ENCODE measurements around the gene FAM13A. TPM values are rescaled to one million over a fixed set of nuclear protein-coding genes. Genes with fewer than 3 reads are reported as not detected.

Gene FAM13A
- polyA plus RNA-seq, 1 donor from 2014 or later = 4.0 TPM

DNA sequence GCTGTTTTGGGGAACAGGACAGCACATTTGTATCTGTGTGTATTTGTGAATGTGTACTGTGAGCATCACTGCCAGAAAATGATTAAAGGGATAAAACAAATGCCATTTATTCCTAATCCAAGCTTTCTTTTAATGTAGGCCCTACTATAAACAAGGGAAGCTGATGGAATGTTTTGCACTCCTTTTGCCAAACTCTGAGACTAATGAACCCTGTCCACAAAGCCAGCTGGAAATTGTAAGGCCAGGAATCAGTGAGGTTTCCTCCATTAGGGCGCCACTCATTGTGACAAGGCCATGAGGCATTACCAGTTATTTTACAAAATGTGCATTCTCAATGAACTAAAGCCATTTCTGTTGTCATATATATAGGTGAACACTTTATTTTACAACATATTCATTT, 196.4 kb downstream of the FAM13A start:
- Histone ChIP-seq H3K9me3 (ENCODE audit: low read length) (no peaks in the 10 kb centered on the region), H4K20me1 (ENCODE audit: insufficient read depth) (no peaks in the 10 kb centered on the region), H2AFZ (ENCODE audit: low read depth, low read length) (no peak overlapping the region), H3K9ac (ENCODE audit: low read length) (no peak overlapping the region), H3K4me2 (ENCODE audit: low read length) (no peak overlapping the region), H3K27ac (ENCODE audit: low read length) (no peak overlapping the region), H3F3A (ENCODE audit: insufficient read depth, low read length, poor library complexity, severe bottlenecking) (peaks cover 4% of the 10 kb centered on the region), H3K4me3 (ENCODE audit: low read length) (no peak overlapping the region), H3K79me2 (replicated peaks; ENCODE audit: insufficient read depth, low read length) (no peaks in the 10 kb centered on the region), H3K36me3 (ENCODE audit: insufficient read depth, low read length) (no peaks in the 10 kb centered on the region), H3K27me3 (ENCODE audit: insufficient read depth, low read depth, low read length) (no peaks in the 10 kb centered on the region), H3K9me2 (ENCODE audit: insufficient read depth, low read length) (no peaks in the 10 kb centered on the region)
- TF ChIP-seq MXI1 (conservative IDR thresholded peaks at IDR 0.05; ENCODE audit: poor library complexity, severe bottlenecking) (no peak), RAD21 (conservative IDR thresholded peaks at IDR 0.05) (no peak), EP300 (conservative IDR thresholded peaks at IDR 0.05; ENCODE audit: poor library complexity, severe bottlenecking) (no peak), TAF1 (IDR thresholded peaks at IDR 0.05; ENCODE audit: low read depth) (no peak), SMC3 (conservative IDR thresholded peaks at IDR 0.05; ENCODE audit: poor library complexity) (no peak), POLR2AphosphoS5 (IDR thresholded peaks at IDR 0.05) (no peak), EZH2 (IDR thresholded peaks at IDR 0.05; ENCODE audit: borderline replicate concordance, insufficient read depth, low read length, poor library complexity, severe bottlenecking) (no peak)
- TF ChIP-seq, protein P1, sequence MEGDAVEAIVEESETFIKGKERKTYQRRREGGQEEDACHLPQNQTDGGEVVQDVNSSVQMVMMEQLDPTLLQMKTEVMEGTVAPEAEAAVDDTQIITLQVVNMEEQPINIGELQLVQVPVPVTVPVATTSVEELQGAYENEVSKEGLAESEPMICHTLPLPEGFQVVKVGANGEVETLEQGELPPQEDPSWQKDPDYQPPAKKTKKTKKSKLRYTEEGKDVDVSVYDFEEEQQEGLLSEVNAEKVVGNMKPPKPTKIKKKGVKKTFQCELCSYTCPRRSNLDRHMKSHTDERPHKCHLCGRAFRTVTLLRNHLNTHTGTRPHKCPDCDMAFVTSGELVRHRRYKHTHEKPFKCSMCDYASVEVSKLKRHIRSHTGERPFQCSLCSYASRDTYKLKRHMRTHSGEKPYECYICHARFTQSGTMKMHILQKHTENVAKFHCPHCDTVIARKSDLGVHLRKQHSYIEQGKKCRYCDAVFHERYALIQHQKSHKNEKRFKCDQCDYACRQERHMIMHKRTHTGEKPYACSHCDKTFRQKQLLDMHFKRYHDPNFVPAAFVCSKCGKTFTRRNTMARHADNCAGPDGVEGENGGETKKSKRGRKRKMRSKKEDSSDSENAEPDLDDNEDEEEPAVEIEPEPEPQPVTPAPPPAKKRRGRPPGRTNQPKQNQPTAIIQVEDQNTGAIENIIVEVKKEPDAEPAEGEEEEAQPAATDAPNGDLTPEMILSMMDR (IDR thresholded peaks at IDR 0.05; ENCODE audit: poor library complexity, severe bottlenecking) = no peak
- TF ChIP-seq, protein P2, sequence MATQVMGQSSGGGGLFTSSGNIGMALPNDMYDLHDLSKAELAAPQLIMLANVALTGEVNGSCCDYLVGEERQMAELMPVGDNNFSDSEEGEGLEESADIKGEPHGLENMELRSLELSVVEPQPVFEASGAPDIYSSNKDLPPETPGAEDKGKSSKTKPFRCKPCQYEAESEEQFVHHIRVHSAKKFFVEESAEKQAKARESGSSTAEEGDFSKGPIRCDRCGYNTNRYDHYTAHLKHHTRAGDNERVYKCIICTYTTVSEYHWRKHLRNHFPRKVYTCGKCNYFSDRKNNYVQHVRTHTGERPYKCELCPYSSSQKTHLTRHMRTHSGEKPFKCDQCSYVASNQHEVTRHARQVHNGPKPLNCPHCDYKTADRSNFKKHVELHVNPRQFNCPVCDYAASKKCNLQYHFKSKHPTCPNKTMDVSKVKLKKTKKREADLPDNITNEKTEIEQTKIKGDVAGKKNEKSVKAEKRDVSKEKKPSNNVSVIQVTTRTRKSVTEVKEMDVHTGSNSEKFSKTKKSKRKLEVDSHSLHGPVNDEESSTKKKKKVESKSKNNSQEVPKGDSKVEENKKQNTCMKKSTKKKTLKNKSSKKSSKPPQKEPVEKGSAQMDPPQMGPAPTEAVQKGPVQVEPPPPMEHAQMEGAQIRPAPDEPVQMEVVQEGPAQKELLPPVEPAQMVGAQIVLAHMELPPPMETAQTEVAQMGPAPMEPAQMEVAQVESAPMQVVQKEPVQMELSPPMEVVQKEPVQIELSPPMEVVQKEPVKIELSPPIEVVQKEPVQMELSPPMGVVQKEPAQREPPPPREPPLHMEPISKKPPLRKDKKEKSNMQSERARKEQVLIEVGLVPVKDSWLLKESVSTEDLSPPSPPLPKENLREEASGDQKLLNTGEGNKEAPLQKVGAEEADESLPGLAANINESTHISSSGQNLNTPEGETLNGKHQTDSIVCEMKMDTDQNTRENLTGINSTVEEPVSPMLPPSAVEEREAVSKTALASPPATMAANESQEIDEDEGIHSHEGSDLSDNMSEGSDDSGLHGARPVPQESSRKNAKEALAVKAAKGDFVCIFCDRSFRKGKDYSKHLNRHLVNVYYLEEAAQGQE (IDR thresholded peaks at IDR 0.05; ENCODE audit: borderline replicate concordance) = no peak

- H2AFZ ChIP-seq (ENCODE audit: low read depth, low read length) = no peak overlapping the region
- H3K4me2 ChIP-seq (ENCODE audit: low read length) = no peak overlapping the region
- H3K27me3 ChIP-seq (ENCODE audit: insufficient read depth, low read depth, low read length) = no peaks in the 10 kb centered on the region
- no peak overlapping the region for H3K4me3 ChIP-seq (ENCODE audit: low read length)
- no peaks in the 10 kb centered on the region for H3K79me2 ChIP-seq (replicated peaks; ENCODE audit: insufficient read depth, low read length)
- no peaks in the 10 kb centered on the region for H3K36me3 ChIP-seq (ENCODE audit: insufficient read depth, low read length)
- no peaks in the 10 kb centered on the region for H4K20me1 ChIP-seq (ENCODE audit: insufficient read depth)
- no peaks in the 10 kb centered on the region for H3K9me3 ChIP-seq (ENCODE audit: low read length)
- H3K9me2 ChIP-seq (ENCODE audit: insufficient read depth, low read length) = no peaks in the 10 kb centered on the region
- H3K27ac ChIP-seq (ENCODE audit: low read length) = no peak overlapping the region
- TF ChIP-seq RAD21 (conservative IDR thresholded peaks at IDR 0.05) (no peak), TAF1 (IDR thresholded peaks at IDR 0.05; ENCODE audit: low read depth) (no peak), MXI1 (conservative IDR thresholded peaks at IDR 0.05; ENCODE audit: poor library complexity, severe bottlenecking) (no peak), SMC3 (conservative IDR thresholded peaks at IDR 0.05; ENCODE audit: poor library complexity) (no peak), POLR2AphosphoS5 (IDR thresholded peaks at IDR 0.05) (no peak), EZH2 (IDR thresholded peaks at IDR 0.05; ENCODE audit: borderline replicate concordance, insufficient read depth, low read length, poor library complexity, severe bottlenecking) (no peak), EP300 (conservative IDR thresholded peaks at IDR 0.05; ENCODE audit: poor library complexity, severe bottlenecking) (no peak)
- TF ChIP-seq, protein P2 (IDR thresholded peaks at IDR 0.05; ENCODE audit: borderline replicate concordance) = no peak
- TF ChIP-seq, protein P1 (IDR thresholded peaks at IDR 0.05; ENCODE audit: poor library complexity, severe bottlenecking) = no peak
- H3F3A ChIP-seq (ENCODE audit: insufficient read depth, low read length, poor library complexity, severe bottlenecking) = peaks cover 4% of the 10 kb centered on the region
- no peak overlapping the region for H3K9ac ChIP-seq (ENCODE audit: low read length)
These were observed 197.7 kb downstream of the FAM13A start for GRCh38 chr4:88859191-88859812.
